CD4-positive, CD25-positive, alpha-beta regulatory T cell (primary cell): ENCODE data around the gene B4GALT1. TPM values are rescaled to one million over a fixed set of nuclear protein-coding genes. Genes with fewer than 3 reads are reported as not detected.

ENCODE experiments used
- ATAC-seq, 2 donors: fragments of 150-1000 bp; cut with Tn5 transposase; one replicate each; pipeline ENCODE4 v1.10.0; 2021; ENCODE audit warnings: low read depth in 2 of 2, moderate number of reproducible peaks in 2 of 2, moderate library complexity in 1 of 2
- DNase-seq, 3 donors: peaks; one replicate each; pipeline versions ENCODE4 v3.0.0 to v3.0.0-alpha.2; 2012 to 2022; ENCODE audit warnings: mixed read lengths in 1 of 3
- H3K27ac ChIP-seq: one replicate; pipeline ENCODE4 v1.7.0; 2013; ENCODE audit warnings: mild to moderate bottlenecking, low read length; ENCODE audit not compliant: insufficient read depth, poor library complexity, severe bottlenecking
- H3K27me3 ChIP-seq: one replicate; pipeline ENCODE4 v1.7.0; 2013; ENCODE audit warnings: low read length; ENCODE audit not compliant: control insufficient read depth, insufficient read depth
- H3K36me3 ChIP-seq: one replicate; pipeline ENCODE4 v1.7.0; 2013; ENCODE audit warnings: mild to moderate bottlenecking, low read length, moderate library complexity; ENCODE audit not compliant: control insufficient read depth, insufficient read depth
- H3K4me1 ChIP-seq: 2 replicates; pipeline ENCODE4 v1.7.0; 2013; ENCODE audit warnings: mild to moderate bottlenecking, low read length; ENCODE audit not compliant: insufficient read depth, control insufficient read depth, poor library complexity, severe bottlenecking
- H3K4me3 ChIP-seq: one replicate; pipeline ENCODE4 v1.7.0; 2013; ENCODE audit warnings: low read depth, mild to moderate bottlenecking, low read length, moderate library complexity
- H3K9me3 ChIP-seq, 2 experiments: 1 replicate in 1 of 2; 2 replicates in 1 of 2; pipeline ENCODE4 v1.7.0; 2013; ENCODE audit warnings: low read length in 2 of 2, mild to moderate bottlenecking in 1 of 2, moderate library complexity in 1 of 2; ENCODE audit not compliant: control insufficient read depth in 2 of 2
- H3K27ac Mint-ChIP-seq, 3 donors: one replicate each; pipeline ENCODE4 v1.8.0; 2020 to 2022; ENCODE audit warnings: mild to moderate bottlenecking in 3 of 3, mixed read lengths in 3 of 3, moderate library complexity in 2 of 3
- H3K27me3 Mint-ChIP-seq: one replicate; pipeline ENCODE4 v1.8.0; 2022; ENCODE audit warnings: mild to moderate bottlenecking, mixed read lengths
- H3K36me3 Mint-ChIP-seq: one replicate; pipeline ENCODE4 v1.8.0; 2020; ENCODE audit warnings: mixed read lengths
- H3K4me1 Mint-ChIP-seq, 4 donors: one replicate each; pipeline ENCODE4 v1.8.0; 2020 to 2022; ENCODE audit warnings: mixed read lengths in 4 of 4, mild to moderate bottlenecking in 1 of 4
- H3K4me3 Mint-ChIP-seq, 4 donors: one replicate each; pipeline ENCODE4 v1.8.0; 2020 to 2022; ENCODE audit warnings: mild to moderate bottlenecking in 4 of 4, mixed read lengths in 4 of 4, moderate library complexity in 3 of 4
- H3K9me3 Mint-ChIP-seq, 7 donors: one replicate each; pipeline ENCODE4 v1.8.0; 2020 to 2022; ENCODE audit warnings: mixed read lengths in 7 of 7, mild to moderate bottlenecking in 3 of 7, moderate library complexity in 2 of 7
- polyA plus RNA-seq, 4 donors: library from polyadenylated mRNA; unstranded; fragments of 300-500 nt; fragmentation: Illumina TruSeq; gene quantifications; one replicate each; pipeline ENCODE4 v1.2.3, GENCODE V29; 2021
- total RNA-seq: library from RNA; stranded (reverse); gene quantifications from one replicate; pipeline ENCODE4 v1.2.3, GENCODE V29; 2022

The B4GALT1 gene
- total and polyA plus RNA-seq, 5 donors from 2014 or later = 18.8 to 87.8 (median 20.8) TPM

DNA sequence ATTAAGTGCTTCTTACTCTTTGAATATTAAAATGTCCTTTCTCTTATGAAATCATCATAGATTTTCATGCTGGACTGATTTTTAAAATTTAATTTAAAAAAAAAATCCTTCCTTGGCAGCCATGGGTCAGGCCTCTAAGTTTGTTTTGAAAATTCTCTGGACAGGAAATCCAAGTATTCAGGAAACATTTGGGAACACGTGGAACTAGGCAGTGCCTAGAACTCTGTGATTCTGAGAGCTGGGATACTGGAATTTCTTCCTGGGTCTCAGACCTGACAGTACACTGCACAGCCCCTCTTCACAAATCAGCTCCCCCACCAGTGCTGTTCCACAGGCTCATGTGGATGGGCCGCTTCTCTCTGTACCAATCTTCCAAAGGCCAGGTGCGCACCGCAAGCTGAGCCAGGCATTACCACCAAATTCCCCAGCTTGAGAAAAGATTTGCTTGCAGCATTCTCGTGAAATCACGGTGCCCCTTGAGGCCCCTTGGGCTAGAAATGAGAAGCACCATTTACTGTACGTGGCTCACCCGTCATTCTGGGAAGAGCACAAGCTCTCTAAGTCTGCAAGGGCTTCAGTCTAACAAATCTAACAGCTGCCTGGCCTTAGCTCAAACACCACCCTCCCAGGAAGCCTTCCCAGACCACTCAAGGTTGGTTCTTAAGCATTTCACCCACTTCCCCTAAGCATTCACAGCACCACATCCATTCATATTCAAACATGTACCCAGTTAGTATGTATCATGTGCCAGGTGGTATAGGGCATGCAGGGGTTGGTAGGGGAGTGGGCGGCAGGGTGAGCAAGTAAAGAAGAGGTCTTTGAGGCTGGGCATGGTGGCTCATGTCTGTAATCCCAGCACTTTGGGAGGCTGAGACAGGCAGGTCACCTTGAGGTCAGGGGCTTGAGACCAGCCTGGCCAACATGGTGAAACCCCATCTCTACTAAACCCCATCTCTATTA, 26.5 kb downstream of the B4GALT1 start:
- Mint-ChIP-seq H3K36me3 (peaks cover 24% of the 10 kb centered on the region), H3K4me1 (peaks cover 23 to 96% (median 73%) of the 10 kb centered on the region in 4 donors), H3K4me3 (peak overlapping the region in 3 of 4 donors; percentile 70 to 82 (median 80)), H3K9me3 (peaks cover 0 to 2% (median 0%) of the 10 kb centered on the region in 7 donors), H3K27me3 (no peaks in the 10 kb centered on the region), H3K27ac (peak overlapping the region; percentile 93 to 97 (median 95))
- ATAC-seq (peak in 1 of 2 donors; percentile 19), DNase-seq (no peak)
- no peak overlapping the region for H3K4me3 ChIP-seq
- no peaks in the 10 kb centered on the region for H3K36me3 ChIP-seq
- H3K9me3 ChIP-seq = no peaks in the 10 kb centered on the region
- no peaks in the 10 kb centered on the region for H3K27me3 ChIP-seq
- H3K27ac ChIP-seq = peak overlapping the region; percentile 39
- H3K4me1 ChIP-seq = peaks cover 78% of the 10 kb centered on the region

DNA sequence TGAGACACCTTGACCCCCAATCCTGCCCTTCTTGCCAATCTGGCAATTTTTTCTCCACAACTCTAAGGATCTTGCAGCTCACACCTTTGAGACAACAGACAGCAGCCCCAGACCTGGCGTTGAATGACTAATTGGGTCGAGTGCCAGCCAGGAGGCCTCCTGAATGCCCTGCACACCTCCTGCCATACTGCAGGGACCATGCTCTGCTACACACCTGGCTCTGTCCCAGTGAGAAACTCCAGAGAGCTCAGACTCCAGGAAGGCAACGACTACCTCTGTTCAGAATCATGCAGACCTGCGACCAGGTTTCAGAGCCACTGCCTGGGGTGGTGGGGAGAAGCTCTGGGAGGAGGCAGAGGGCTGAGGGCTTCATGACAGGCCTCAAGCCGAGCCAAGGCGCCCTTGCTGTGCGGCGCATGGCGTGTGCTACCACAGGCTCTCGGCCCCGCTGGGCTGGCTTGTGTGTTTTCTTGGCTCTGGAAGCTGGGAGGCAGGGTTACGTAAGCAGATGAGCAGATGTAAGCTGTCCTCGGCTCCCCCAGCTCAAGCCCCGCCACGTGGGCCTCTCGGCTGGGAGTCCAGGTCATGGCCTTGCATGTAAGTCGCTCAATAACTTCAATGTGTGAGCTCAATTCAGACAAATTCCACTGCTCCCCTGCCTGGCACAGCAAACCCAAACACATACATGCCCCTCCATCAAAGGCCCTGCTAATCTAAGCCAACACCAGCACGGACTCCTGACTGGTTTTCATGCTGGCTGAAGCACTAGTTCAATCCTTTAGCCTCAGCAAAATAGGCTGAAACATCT, 27.5 kb downstream of the B4GALT1 start:
- H3K27me3 Mint-ChIP-seq = no peaks in the 10 kb centered on the region
- peak overlapping the region; percentile 72 to 94 (median 84) for H3K27ac Mint-ChIP-seq
- no peak overlapping the region for H3K4me3 ChIP-seq
- DNase-seq (no peak), ATAC-seq (no peak)
- H3K27me3 ChIP-seq = no peaks in the 10 kb centered on the region
- no peaks in the 10 kb centered on the region for H3K9me3 ChIP-seq
- peaks cover 8% of the 10 kb centered on the region for H3K36me3 ChIP-seq
- H3K4me3 Mint-ChIP-seq = peak overlapping the region in 3 of 4 donors; percentile 10 to 74 (median 12)
- H3K4me1 ChIP-seq = peaks cover 68% of the 10 kb centered on the region
- H3K9me3 Mint-ChIP-seq = peaks cover 0 to 1% (median 0%) of the 10 kb centered on the region in 7 donors
- H3K36me3 Mint-ChIP-seq = peaks cover 29% of the 10 kb centered on the region
- H3K4me1 Mint-ChIP-seq = peaks cover 23 to 94% (median 69%) of the 10 kb centered on the region in 4 donors
- H3K27ac ChIP-seq = no peak overlapping the region

DNA sequence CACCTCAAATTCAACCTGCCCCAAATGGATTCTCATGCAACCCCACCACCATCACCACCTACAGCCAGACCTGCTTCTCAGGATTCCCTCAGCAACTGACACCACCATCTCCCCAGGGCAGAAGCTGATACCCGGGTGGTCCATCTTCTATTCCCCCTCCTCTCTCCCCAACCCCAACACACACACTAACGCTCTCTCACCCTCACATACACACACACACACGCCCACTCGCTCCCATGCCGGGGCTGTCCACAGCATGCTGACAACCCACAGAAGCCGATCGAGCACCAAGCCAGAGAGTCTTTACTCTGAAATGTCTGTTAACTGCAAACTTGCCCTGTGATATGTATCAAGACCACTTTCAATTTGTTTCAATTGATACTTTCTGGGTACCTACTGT, 28.4 kb downstream of the B4GALT1 start:
- no peaks in the 10 kb centered on the region for H3K9me3 ChIP-seq
- peaks cover 59% of the 10 kb centered on the region for H3K4me1 ChIP-seq
- no peak overlapping the region for H3K27ac ChIP-seq
- peaks cover 23 to 85% (median 63%) of the 10 kb centered on the region in 4 donors for H3K4me1 Mint-ChIP-seq
- no peaks in the 10 kb centered on the region for H3K9me3 Mint-ChIP-seq
- no peaks in the 10 kb centered on the region for H3K27me3 Mint-ChIP-seq
- DNase-seq = no peak
- ATAC-seq = no peak
- peaks cover 30% of the 10 kb centered on the region for H3K36me3 Mint-ChIP-seq
- H3K4me3 Mint-ChIP-seq = peak overlapping the region in 1 of 4 donors; percentile 74
- peaks cover 16% of the 10 kb centered on the region for H3K36me3 ChIP-seq
- H3K27ac Mint-ChIP-seq = peak overlapping the region; percentile 54 to 94 (median 84)
- H3K4me3 ChIP-seq = no peak overlapping the region
- H3K27me3 ChIP-seq = no peaks in the 10 kb centered on the region

DNA sequence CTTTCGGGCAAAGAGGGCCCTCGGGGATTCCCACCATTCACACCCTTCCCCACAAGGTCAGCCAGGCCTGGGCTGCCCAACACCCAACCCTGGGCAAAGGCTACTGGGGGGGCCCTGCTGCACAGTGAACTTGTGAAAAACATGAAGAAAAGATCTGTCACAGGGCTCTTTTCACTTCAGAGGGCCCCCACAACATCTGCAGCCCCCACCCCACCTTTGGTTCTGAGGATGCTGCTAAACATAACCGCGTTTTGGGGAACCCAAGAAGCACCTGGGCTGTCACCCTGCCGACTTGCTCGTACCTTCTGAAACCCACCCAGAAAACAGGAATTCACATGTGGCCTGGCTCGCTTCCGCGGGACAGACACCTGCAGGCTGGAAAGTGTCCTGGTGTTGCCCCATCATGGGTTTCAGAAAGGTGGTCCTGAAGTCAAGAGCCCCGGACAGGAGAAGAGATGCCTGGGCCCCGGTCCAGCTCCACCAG, 29.3 kb downstream of the B4GALT1 start:
- Histone ChIP-seq H3K27ac (peak overlapping the region; percentile 8), H3K9me3 (no peaks in the 10 kb centered on the region), H3K27me3 (no peaks in the 10 kb centered on the region), H3K4me3 (no peak overlapping the region), H3K36me3 (peaks cover 24% of the 10 kb centered on the region), H3K4me1 (peaks cover 50% of the 10 kb centered on the region)
- Mint-ChIP-seq H3K36me3 (peaks cover 37% of the 10 kb centered on the region), H3K27me3 (no peaks in the 10 kb centered on the region), H3K9me3 (no peaks in the 10 kb centered on the region), H3K27ac (peak overlapping the region; percentile 45 to 84 (median 75)), H3K4me1 (peaks cover 17 to 77% (median 57%) of the 10 kb centered on the region in 4 donors), H3K4me3 (peak overlapping the region in 1 of 4 donors; percentile 36)
- no peak for ATAC-seq
- no peak for DNase-seq

DNA sequence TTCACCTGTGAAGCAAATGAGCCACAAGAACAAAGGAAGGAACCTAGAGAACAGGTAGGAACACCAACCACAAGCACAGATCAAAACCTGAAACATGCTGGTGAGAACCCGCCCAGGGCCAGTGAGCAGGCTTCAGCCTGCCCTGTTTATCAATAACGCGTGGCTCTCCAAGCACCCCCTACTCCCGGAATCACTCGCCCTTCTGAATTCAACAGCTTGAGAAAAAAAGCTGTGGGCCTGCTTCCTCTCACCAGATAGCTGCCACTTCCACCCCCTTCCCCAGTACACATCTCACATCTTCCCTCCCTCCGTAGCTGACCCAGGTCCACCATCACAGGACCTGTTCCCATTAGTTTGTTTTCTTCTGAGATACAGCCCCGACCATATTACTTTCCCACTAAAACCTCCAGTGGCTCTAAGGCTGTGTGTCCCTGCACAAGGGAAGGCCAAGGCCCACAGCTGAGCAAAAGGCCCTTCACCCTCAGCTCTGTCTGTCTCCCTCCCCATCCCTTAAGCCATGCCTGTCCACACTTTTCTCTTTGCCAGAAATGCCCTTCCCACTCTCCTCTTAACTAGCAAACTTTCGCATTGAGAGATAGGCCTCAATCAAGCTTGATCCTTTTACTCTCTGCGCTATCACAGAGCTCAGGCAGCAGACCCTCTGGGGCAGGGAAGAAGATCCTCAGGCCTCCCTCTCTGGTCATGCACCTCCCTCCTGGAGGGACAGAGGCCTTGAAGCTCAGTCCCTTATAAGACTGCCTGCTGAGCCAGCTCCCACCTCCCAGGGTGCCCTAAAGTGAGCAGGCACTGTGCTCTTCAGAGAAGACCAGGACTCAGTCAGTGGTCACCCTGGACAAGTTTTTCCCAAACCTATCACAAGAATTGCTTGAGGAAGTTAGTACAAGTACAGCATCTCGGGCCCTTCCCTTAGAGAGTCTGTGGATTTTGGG, 30.1 kb downstream of the B4GALT1 start:
- Histone ChIP-seq H3K27ac (peak overlapping the region; percentile 8), H3K4me3 (no peak overlapping the region), H3K4me1 (peaks cover 41% of the 10 kb centered on the region), H3K9me3 (no peaks in the 10 kb centered on the region), H3K36me3 (peaks cover 31% of the 10 kb centered on the region), H3K27me3 (no peaks in the 10 kb centered on the region)
- peak overlapping the region in 1 of 4 donors; percentile 35 for H3K4me3 Mint-ChIP-seq
- no peaks in the 10 kb centered on the region for H3K27me3 Mint-ChIP-seq
- no peaks in the 10 kb centered on the region for H3K9me3 Mint-ChIP-seq
- H3K27ac Mint-ChIP-seq = peak overlapping the region; percentile 56 to 87 (median 82)
- H3K36me3 Mint-ChIP-seq = peaks cover 37% of the 10 kb centered on the region
- ATAC-seq (no peak), DNase-seq (no peak)
- peaks cover 11 to 69% (median 53%) of the 10 kb centered on the region in 4 donors for H3K4me1 Mint-ChIP-seq

DNA sequence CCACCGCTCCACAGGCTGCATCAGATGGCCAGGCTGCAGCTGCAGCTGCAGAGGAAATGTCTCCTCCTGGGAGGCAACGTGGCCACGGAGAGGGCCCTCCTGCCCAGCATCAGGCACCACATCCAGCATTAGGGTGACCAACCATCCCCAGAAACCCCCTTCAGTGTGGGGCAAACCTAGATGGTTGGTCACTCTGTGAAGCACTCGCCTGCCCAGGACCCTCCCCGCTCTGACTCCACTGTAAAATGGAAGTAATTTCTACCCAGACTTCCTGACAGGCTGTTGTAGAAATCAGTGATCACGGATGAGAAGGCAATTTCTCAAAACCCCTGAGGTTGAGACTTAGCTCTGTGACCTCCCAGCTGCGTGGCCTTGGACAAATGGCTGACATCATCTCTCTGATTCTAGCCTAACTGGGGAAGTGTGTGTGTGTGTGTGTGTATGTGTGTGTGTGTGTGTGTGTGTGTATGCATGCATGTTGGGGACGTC, 31.6 kb downstream of the B4GALT1 start:
- Mint-ChIP-seq H3K27ac (peak overlapping the region; percentile 9 to 94 (median 50)), H3K4me3 (no peak overlapping the region), H3K36me3 (peaks cover 42% of the 10 kb centered on the region), H3K27me3 (no peaks in the 10 kb centered on the region), H3K9me3 (no peaks in the 10 kb centered on the region), H3K4me1 (peaks cover 6 to 61% (median 49%) of the 10 kb centered on the region in 4 donors)
- ATAC-seq (peak in 1 of 2 donors; percentile 3), DNase-seq (no peak)
- Histone ChIP-seq H3K27ac (no peak overlapping the region), H3K4me3 (no peak overlapping the region), H3K36me3 (peaks cover 44% of the 10 kb centered on the region), H3K9me3 (no peaks in the 10 kb centered on the region), H3K4me1 (peaks cover 26% of the 10 kb centered on the region), H3K27me3 (no peaks in the 10 kb centered on the region)
